Psoas muscle (tissue), 8 donors: ENCODE results near the gene CSRP2. TPM values are rescaled to one million over a fixed set of nuclear protein-coding genes. Genes with fewer than 3 reads are reported as not detected.

ENCODE experiments used
- ATAC-seq, 4 donors: fragments of 200-7000 bp; cut with Tn5 transposase; one replicate each; pipeline ENCODE4 v1.9.1; 2020; ENCODE audit warnings: moderate library complexity in 3 of 4, mild to moderate bottlenecking in 2 of 4
- DNase-seq, 2 donors: peaks; one replicate each; pipeline ENCODE4 v3.0.0-alpha.2; 2020
- H3K27ac ChIP-seq: fragments of 200-600 bp; one replicate; pipeline ENCODE4 v1.8.0; 2022
- H3K27me3 ChIP-seq, 3 donors: fragments of 200-600 bp in 1 of 3; one replicate each; pipeline versions ENCODE4 v1.6.1 to v1.8.0; 2013 to 2022; ENCODE audit warnings: low read length in 2 of 3, mild to moderate bottlenecking in 2 of 3, moderate library complexity in 1 of 3; ENCODE audit not compliant: insufficient read depth in 3 of 3
- H3K36me3 ChIP-seq, 2 donors: fragments of 200-600 bp in 1 of 2; one replicate each; pipeline versions ENCODE4 v1.6.1 to v1.8.0; 2013 to 2022; ENCODE audit warnings: low read depth in 1 of 2, mild to moderate bottlenecking in 1 of 2, moderate library complexity in 1 of 2; ENCODE audit not compliant: insufficient read depth in 1 of 2
- H3K4me1 ChIP-seq: fragments of 200-600 bp; one replicate; pipeline ENCODE4 v1.8.0; 2022
- H3K4me3 ChIP-seq: fragments of 200-600 bp; one replicate; pipeline ENCODE4 v1.8.0; 2022; ENCODE audit warnings: mild to moderate bottlenecking
- H3K9me3 ChIP-seq: fragments of 200-600 bp; one replicate; pipeline ENCODE4 v1.8.0; 2022
- WGBS, 3 donors: extraction: QIAGEN DNeasy Blood & Tissue Kit; methylation state at CpG; one replicate each; pipeline versions ENCODE4 v1.1.6 to v1.1.7; 2013; 5-methylcytosine and 5-hydroxymethylcytosine counted together
- intact Hi-C, 2 donors: fragments of 100-400 bp; cut with DNase I; formaldehyde crosslinking; loops; one replicate each; pipeline versions ENCODE4 v1.11.0 to v1.14.2; 2022
- polyA plus RNA-seq, 3 donors: library from polyadenylated mRNA; stranded (reverse); fragments of 200-250 nt; gene quantifications; one replicate each; pipeline ENCODE4 v1.2.3, GENCODE V29; 2013
- total RNA-seq, 4 donors: library from RNA; stranded (reverse); fragmentation: NEBNext Ultra II Directional in 2 of 4; extraction: Animal tissue kit (Norgen Biotek cat#: 25700) in 2 of 4; gene quantifications; one replicate each; pipeline versions ENCODE4 v1.2.1 to v1.2.4, GENCODE V29; 2021 to 2023
- TF ChIP-seq, protein P1 (sequence below): fragments of 200-600 bp; IDR thresholded peaks from one replicate; pipeline ENCODE4 v1.8.0; 2022; ENCODE audit warnings: antibody characterized with exemption
- donor health status: healthy with polysubstance abuse.
- donor health status: DM: no; HTN: no; CAD: no; lungs with moderate emphysema.
- donor health status: Bipolar disorder and iron deficiency.
- donor health status: healthy.
- donor health status: DM: yes; HTN: yes; CAD: no.
- donor health status: DM: no; HTN: no; CAD: no.
- donor health status: DM: no; HTN: no; CAD: no.
- donor health status: DM: yes; HTN: yes; CAD: no.

CSRP2 gene
- total and polyA plus RNA-seq, 7 donors, result 5.2 to 22.3 (median 11.4) TPM

- intact Hi-C loops, result no loop called here
- no peaks in the 10 kb centered on the region for H3K4me1 ChIP-seq
- no peaks in the 10 kb centered on the region for H3K27me3 ChIP-seq
- no peak overlapping the region for H3K4me3 ChIP-seq
- H3K27ac ChIP-seq, result no peak overlapping the region
- ATAC-seq (no peak), DNase-seq (no peak)
- H3K9me3 ChIP-seq, result no peaks in the 10 kb centered on the region
- no peaks in the 10 kb centered on the region for H3K36me3 ChIP-seq
- WGBS, 3 donors, result 79 to 86% (median 84%) methylated on average over 11 of the region's 11 CpGs
- TF ChIP-seq, protein P1, sequence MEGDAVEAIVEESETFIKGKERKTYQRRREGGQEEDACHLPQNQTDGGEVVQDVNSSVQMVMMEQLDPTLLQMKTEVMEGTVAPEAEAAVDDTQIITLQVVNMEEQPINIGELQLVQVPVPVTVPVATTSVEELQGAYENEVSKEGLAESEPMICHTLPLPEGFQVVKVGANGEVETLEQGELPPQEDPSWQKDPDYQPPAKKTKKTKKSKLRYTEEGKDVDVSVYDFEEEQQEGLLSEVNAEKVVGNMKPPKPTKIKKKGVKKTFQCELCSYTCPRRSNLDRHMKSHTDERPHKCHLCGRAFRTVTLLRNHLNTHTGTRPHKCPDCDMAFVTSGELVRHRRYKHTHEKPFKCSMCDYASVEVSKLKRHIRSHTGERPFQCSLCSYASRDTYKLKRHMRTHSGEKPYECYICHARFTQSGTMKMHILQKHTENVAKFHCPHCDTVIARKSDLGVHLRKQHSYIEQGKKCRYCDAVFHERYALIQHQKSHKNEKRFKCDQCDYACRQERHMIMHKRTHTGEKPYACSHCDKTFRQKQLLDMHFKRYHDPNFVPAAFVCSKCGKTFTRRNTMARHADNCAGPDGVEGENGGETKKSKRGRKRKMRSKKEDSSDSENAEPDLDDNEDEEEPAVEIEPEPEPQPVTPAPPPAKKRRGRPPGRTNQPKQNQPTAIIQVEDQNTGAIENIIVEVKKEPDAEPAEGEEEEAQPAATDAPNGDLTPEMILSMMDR, result no peak
Measured at GRCh38 chr12:76874491-76875190, 4.2 kb downstream of the CSRP2 start.

DNA sequence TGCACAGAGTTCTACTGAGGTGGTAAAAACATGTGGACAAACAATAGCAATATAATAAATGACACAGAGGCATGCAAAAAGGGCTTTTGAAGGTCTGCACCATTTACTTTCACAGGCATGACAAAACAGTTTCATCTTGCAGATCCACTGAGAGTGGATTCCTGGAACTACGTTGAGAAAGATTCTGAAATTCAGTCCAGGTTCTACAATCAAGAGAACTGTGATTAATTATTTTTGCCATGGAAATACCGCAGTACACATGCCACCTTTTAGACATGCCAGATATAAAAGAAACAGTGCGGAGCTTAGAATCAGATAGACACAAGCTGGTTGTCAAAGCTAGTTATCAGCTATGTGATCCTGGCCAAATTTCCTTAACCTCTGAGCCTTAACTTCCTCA, 4.8 kb downstream of the CSRP2 start:
- intact Hi-C loops, result no loop called here
- no peak overlapping the region for H3K4me3 ChIP-seq
- no peaks in the 10 kb centered on the region for H3K4me1 ChIP-seq
- DNase-seq, result no peak
- ATAC-seq, result no peak
- WGBS, 3 donors, result 38 to 49% (median 44%) methylated on average over 3 of the region's 3 CpGs
- H3K9me3 ChIP-seq, result no peaks in the 10 kb centered on the region
- H3K27ac ChIP-seq, result no peak overlapping the region
- H3K27me3 ChIP-seq, result no peaks in the 10 kb centered on the region
- H3K36me3 ChIP-seq, result no peaks in the 10 kb centered on the region
- TF ChIP-seq, protein P1, result no peak

GRCh38 chr12:76872415-76872814, 6.4 kb downstream of the CSRP2 start:
- no peak overlapping the region for H3K4me3 ChIP-seq
- ATAC-seq (no peak), DNase-seq (no peak)
- TF ChIP-seq, protein P1, result no peak
- no peaks in the 10 kb centered on the region for H3K4me1 ChIP-seq
- no peaks in the 10 kb centered on the region for H3K27me3 ChIP-seq
- WGBS, 3 donors, result 88 to 92% (median 90%) methylated on average over 5 of the region's 5 CpGs
- no peaks in the 10 kb centered on the region for H3K9me3 ChIP-seq
- H3K36me3 ChIP-seq, result no peaks in the 10 kb centered on the region
- H3K27ac ChIP-seq, result no peak overlapping the region
- intact Hi-C loops, result no loop called here

GRCh38 chr12:76871742-76872141, 7.1 kb downstream of the CSRP2 start:
- no peaks in the 10 kb centered on the region for H3K27me3 ChIP-seq
- intact Hi-C loops, result no loop called here
- DNase-seq (no peak), ATAC-seq (no peak)
- no peaks in the 10 kb centered on the region for H3K9me3 ChIP-seq
- H3K36me3 ChIP-seq, result no peaks in the 10 kb centered on the region
- 44 to 51% (median 48%) methylated on average over 3 of the region's 3 CpGs for WGBS, 3 donors
- H3K4me1 ChIP-seq, result no peaks in the 10 kb centered on the region
- no peak overlapping the region for H3K4me3 ChIP-seq
- TF ChIP-seq, protein P1, result no peak
- no peak overlapping the region for H3K27ac ChIP-seq

DNA sequence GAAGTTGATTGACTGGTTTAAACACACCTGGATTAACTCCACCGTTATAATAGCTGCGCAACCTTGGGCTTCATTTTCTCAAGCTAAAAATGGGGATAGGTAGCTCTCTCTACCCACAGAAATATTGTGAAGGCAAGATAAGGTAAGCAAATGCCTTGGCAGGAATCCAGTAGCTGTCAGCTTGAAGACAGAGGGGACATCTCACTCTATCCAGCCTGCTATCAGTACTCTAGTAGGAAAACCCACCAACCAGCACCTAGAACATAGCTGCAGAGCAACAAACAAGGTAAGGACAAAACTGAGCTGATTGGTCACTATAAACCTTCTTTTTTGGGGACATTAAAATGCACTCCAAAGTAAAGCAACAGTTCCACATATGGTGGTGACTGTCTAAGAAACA, 7.7 kb downstream of the CSRP2 start:
- intact Hi-C loops, result no loop called here
- ATAC-seq (no peak), DNase-seq (no peak)
- WGBS, 3 donors, result 93 to 96% (median 94%) methylated on average over 2 of the region's 2 CpGs
- Histone ChIP-seq H3K27ac (no peak overlapping the region), H3K4me3 (no peak overlapping the region), H3K9me3 (no peaks in the 10 kb centered on the region), H3K36me3 (no peaks in the 10 kb centered on the region), H3K4me1 (no peaks in the 10 kb centered on the region), H3K27me3 (no peaks in the 10 kb centered on the region)
- TF ChIP-seq, protein P1, result no peak
